ENCODE results near the gene GEMIN7.
A peak's percentile ranks its signal among the peaks of the same experiment; 100 is the strongest.

Gene GEMIN7

GRCh38 chr19:45079063-45079910, at the start of gene GEMIN7:
Gene GEMIN7 (plus strand): TSS chr19:45079260. CDS start chr19:45090115, 10,855 bp downstream.
- peak; percentile 75 for DNase-seq (ENCODE audit: low spot score)

GRCh38 chr19:45030825-45031224, 48.2 kb upstream of the GEMIN7 start:
- no peak for DNase-seq (ENCODE audit: low spot score)

- no peak for DNase-seq (ENCODE audit: low spot score)
Observed at GRCh38 chr19:45032421-45032820, 46.6 kb upstream of the GEMIN7 start.

- no peak for DNase-seq (ENCODE audit: low spot score)
Observed at GRCh38 chr19:45035755-45036154, 43.3 kb upstream of the GEMIN7 start.

- no peak for DNase-seq (ENCODE audit: low spot score)
Observed at GRCh38 chr19:45037393-45038169, 41.5 kb upstream of the GEMIN7 start.

GRCh38 chr19:45038931-45039893, 39.8 kb upstream of the GEMIN7 start, which contains the start of gene CLASRP:
Gene CLASRP (plus strand): TSS chr19:45039045. CDS start chr19:45040213, 1,168 bp downstream.
- DNase-seq (ENCODE audit: low spot score), result peak; percentile 85

- DNase-seq (ENCODE audit: low spot score), result no peak
Observed at GRCh38 chr19:45040059-45040771, 38.8 kb upstream of the GEMIN7 start.

- DNase-seq (ENCODE audit: low spot score), result no peak
Observed at GRCh38 chr19:45041125-45041524, 37.9 kb upstream of the GEMIN7 start.

- no peak for DNase-seq (ENCODE audit: low spot score)
Observed at GRCh38 chr19:45045671-45046353, 33.2 kb upstream of the GEMIN7 start.

- DNase-seq (ENCODE audit: low spot score), result no peak
Observed at GRCh38 chr19:45046355-45046754, 32.7 kb upstream of the GEMIN7 start.

GRCh38 chr19:45047188-45047797, 31.8 kb upstream of the GEMIN7 start:
- DNase-seq (ENCODE audit: low spot score), result no peak

- DNase-seq (ENCODE audit: low spot score), result no peak
Observed at GRCh38 chr19:45049073-45049736, 29.9 kb upstream of the GEMIN7 start.

GRCh38 chr19:45050036-45050435, 29.0 kb upstream of the GEMIN7 start:
- DNase-seq (ENCODE audit: low spot score), result no peak

GRCh38 chr19:45051929-45052579, 27.0 kb upstream of the GEMIN7 start:
- no peak for DNase-seq (ENCODE audit: low spot score)

GRCh38 chr19:45056831-45057230, 22.2 kb upstream of the GEMIN7 start:
- no peak for DNase-seq (ENCODE audit: low spot score)

- no peak for DNase-seq (ENCODE audit: low spot score)
Observed at GRCh38 chr19:45057444-45057843, 21.6 kb upstream of the GEMIN7 start.

GRCh38 chr19:45058622-45059159, 20.4 kb upstream of the GEMIN7 start:
- no peak for DNase-seq (ENCODE audit: low spot score)

GRCh38 chr19:45059258-45059965, 19.6 kb upstream of the GEMIN7 start:
- DNase-seq (ENCODE audit: low spot score), result peak; percentile 85

Data from CD4-positive, alpha-beta T cell treated with Interleukin-15 for 4 hours (primary cell).